Astrocyte of the cerebellum (primary cell): ENCODE measurements around the gene MICAL3.

Experiments used
- DNase-seq: peaks from one replicate; pipeline ENCODE4 v3.0.0-alpha.2; 2011; ENCODE audit warnings: low read depth
- H3K4me3 ChIP-seq: 2 replicates; pipeline ENCODE4 v1.5.1; 2011; ENCODE audit warnings: mild to moderate bottlenecking, low read depth, low read length, moderate library complexity
- in situ Hi-C: cut with HindIII; loops from 2 replicates; pipeline ENCODE4 v1.10.0; 2017; ENCODE audit warnings: low sequenced_read_pairs
- TF ChIP-seq, protein P1 (sequence below): IDR thresholded peaks from 2 replicates; pipeline ENCODE4 v1.5.1; 2012; ENCODE audit warnings: low read length, low read depth, moderate library complexity, mild to moderate bottlenecking; ENCODE audit errors: missing control alignments

The MICAL3 gene

GRCh38 chr22:17925431-17925841 lies 98.9 kb downstream of the MICAL3 start:
- in situ Hi-C loops, result no loop called here
- DNase-seq, result no peak
- TF ChIP-seq, protein P1, sequence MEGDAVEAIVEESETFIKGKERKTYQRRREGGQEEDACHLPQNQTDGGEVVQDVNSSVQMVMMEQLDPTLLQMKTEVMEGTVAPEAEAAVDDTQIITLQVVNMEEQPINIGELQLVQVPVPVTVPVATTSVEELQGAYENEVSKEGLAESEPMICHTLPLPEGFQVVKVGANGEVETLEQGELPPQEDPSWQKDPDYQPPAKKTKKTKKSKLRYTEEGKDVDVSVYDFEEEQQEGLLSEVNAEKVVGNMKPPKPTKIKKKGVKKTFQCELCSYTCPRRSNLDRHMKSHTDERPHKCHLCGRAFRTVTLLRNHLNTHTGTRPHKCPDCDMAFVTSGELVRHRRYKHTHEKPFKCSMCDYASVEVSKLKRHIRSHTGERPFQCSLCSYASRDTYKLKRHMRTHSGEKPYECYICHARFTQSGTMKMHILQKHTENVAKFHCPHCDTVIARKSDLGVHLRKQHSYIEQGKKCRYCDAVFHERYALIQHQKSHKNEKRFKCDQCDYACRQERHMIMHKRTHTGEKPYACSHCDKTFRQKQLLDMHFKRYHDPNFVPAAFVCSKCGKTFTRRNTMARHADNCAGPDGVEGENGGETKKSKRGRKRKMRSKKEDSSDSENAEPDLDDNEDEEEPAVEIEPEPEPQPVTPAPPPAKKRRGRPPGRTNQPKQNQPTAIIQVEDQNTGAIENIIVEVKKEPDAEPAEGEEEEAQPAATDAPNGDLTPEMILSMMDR, result no peak
- H3K4me3 ChIP-seq, result no peak overlapping the region

DNA sequence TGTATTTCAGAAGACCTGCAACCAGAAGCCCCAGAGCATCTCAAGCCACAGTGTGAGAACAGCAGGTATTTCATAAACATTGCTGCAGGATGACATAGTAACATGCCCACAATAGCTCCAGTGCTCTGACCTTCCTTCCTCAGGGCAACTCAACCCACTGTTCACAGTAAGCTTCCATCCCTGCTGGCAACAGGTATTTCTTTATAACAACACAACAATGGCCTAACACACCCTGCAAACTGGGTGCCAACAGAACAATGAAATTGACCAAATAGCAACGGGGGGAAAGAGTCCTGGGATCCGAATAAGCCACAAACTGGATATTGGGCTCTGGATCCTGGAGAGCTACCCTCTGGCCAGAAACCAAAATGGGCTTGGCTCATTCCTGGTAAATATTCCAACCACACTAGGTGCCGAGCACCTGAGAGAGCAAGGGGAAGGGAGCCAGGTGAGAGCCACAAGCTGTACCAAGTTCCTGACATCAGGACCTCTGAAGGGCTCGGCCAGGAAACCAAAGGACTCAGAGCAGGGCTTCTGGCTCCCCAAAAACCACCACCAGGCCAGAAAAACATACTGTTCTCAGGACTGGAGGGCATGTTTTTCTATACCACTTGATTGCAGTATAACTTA lies 99.5 kb downstream of the MICAL3 start:
- no peak overlapping the region for H3K4me3 ChIP-seq
- in situ Hi-C loops, result no loop called here
- TF ChIP-seq, protein P1, result no peak
- DNase-seq, result no peak

- in situ Hi-C loops, result no loop called here
- no peak overlapping the region for H3K4me3 ChIP-seq
- TF ChIP-seq, protein P1, result no peak
- DNase-seq, result no peak
Observed at GRCh38 chr22:17924076-17924475, 100.3 kb downstream of the MICAL3 start.

DNA sequence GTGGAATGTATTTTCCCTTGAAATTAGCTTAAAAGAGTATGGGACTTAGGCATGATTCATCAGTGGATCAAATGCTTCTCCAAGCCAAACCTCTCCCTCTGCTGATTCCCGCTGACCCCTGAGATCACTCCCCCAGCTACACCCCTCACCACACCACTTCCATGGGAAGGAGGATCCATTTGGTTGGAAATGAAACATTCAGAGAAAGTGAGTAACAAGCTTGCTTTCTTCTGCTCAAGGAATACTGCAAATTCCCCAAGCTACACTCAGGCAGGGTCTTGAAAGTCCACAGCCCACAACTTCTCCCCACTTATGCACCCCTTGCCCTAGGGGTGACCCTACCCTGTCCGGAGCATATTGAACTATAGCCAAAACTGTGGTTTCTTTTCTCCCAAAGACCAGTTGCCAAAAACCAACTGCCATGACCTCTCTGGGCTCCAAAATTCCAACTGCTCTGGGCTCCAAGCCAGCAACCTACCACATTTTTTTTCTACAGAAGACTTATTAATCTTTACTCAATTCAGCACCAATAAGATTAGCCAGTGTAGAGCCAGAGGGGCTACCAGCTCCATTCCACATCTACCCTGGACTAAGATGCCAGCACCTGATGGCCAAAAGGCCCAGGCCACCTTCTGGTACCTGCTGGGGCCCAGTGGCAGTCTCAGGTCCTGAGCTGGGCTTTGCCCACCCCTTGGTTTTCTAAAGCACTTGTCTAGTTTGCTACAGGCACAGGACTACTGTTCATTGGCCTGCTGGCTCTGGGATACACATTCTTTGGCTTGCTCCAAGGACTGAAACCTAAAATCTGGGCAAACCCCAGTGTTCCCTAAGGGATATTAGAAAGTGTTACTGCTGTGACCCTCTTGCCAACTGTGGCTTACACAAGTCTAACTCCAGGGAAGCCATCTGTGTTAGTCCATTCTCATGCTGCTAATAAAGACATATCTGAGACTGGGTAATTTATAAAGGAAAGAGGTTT lies 101.1 kb downstream of the MICAL3 start:
- TF ChIP-seq, protein P1, result no peak
- DNase-seq, result peak; percentile 90
- in situ Hi-C loops, result no loop called here
- H3K4me3 ChIP-seq, result no peak overlapping the region

- no peak overlapping the region for H3K4me3 ChIP-seq
- DNase-seq, result no peak
- in situ Hi-C loops, result no loop called here
- TF ChIP-seq, protein P1, result no peak
Observed at GRCh38 chr22:17921871-17922821, 102.2 kb downstream of the MICAL3 start.

GRCh38 chr22:17920992-17921650 lies 103.2 kb downstream of the MICAL3 start:
- H3K4me3 ChIP-seq, result no peak overlapping the region
- TF ChIP-seq, protein P1, result no peak
- no peak for DNase-seq
- in situ Hi-C loops, result no loop called here
